Activated CD4-positive, alpha-beta T cell treated with anti-CD3 and anti-CD28 coated beads, Interleukin-2, Interleukin-4, amounts not matched to agents 100 ng/mL and 50 ng/mL, durations not matched to agents 16 hours and 8 hours (primary cell): Measurements from ENCODE around the gene KLK15.

ENCODE experiments used
- DNase-seq: peaks from one replicate; pipeline ENCODE4 v3.0.0-alpha.2; 2020; ENCODE audit warnings: low spot score

KLK15 gene

DNA sequence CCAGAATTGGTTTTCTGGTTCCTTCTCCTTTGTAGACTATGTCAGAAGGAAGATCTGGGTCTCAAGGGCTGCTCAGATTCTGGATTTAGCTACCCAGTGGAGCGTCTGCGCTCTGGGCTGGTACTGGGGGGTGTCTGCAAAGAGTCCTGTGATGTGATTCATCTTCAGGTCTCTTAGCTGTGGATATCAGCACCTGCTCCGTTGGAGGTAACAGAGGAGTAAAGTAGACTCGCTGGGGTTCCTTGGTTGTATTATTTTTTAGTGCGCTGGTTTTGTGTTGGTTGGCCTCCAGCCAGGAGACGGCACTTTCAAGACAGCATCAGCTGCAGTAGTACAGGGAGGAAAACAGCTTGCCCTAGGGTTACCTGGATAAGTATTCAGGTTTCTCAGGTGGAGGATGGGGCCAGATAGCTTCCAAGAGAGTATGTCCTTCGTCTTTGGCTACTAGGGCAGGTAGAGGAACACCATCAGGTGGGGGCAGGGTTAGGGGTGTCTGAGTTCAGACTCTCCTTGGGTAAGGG, 10.4 kb upstream of the KLK15 start:
- DNase-seq, result no peak

DNA sequence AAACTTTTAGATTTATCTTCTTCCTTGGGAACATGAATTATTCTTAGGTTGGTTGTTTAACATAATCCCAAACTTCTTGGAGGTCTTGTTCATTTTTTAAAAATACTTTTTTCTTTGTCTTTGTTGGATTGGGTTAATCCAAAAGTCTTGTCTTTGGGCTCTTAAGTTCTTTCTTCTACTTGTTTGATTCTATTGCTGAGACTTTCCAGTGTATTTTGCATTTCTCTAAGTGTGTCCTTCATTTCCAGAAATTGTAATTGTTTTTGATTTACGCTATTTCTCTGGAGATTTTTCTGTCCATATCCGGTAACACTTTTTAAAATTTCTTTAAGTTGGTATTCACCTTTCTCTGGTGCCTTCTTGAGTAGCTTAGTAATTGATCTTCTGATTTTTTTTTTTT, 9.8 kb upstream of the KLK15 start:
- DNase-seq, result no peak

- DNase-seq, result no peak
Observed at GRCh38 chr19:50842130-50842529, 8.8 kb upstream of the KLK15 start.

GRCh38 chr19:50839712-50840655, 6.6 kb upstream of the KLK15 start:
- no peak for DNase-seq

DNA sequence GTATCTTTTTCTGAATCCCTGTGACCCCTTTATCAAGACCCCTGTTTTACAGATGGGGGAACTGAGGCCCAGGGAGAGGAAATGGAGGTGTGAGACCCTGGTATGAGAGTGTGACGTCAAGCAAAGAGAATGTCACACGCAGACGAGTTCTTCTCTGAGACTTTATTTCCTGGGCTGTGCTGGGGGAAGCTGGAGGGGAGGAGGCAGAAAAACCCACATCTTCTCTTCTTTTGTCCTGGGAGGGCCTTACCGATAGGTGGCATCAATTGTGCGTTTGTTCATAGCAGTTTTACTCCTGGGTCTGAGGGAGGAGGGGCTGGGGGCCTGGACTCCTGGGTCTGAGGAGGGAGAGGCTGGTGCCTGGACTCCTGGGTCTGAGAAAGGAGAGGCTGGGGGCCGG, 4.9 kb upstream of the KLK15 start:
- no peak for DNase-seq

DNA sequence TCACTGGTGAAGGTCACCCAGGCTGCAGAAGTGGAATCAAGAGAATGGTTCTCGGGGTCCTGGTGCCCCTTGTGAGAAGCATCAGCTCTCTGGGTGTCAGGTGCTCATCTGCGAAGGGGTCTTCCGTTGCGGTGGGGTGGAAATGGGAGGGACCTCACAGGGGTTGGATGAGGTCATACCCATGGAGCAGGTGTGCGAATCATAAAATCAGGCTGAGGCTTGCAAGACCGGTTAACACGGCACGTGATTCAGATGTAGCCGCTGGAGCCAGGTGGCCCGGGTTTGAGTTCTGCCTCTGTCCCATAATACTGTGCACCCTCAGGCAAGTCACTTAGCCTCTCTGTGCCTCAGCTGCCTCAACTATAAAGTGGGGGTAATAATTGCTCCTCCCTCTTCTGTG, 3.9 kb upstream of the KLK15 start:
- DNase-seq, result no peak

DNA sequence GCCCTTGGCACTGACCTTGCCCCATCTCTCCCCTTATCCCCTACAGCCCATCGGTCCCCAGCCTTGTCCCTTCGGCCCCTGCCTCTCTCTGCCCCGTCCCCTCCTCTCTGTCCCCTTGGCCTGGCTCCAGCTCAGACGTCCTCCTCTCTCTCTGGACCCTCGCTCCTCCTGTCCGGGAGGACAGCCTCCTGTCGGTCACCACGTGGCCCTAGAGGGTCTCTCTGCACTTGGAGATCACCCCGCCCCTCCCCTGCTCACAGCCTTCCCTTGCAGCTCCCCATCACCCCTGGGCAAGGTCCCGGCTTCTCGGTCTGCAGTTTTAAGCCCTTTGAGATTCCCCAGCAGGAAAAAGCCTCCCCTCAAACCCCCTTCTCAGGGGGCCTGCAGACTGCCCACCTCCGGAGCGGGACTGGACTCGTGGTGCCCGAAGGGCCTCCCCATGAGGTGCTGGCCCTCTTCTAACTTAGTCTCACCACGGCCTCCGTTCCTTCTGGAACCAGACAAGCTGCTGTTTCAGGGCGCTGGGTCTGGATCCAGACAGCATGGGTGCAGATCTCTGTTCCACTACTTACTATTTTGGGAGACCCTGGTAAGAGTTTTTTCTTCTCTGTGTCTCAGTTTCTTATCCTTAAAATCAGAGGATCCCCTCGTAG, 3.3 kb upstream of the KLK15 start:
- no peak for DNase-seq

- DNase-seq, result peak; percentile 73
Observed at GRCh38 chr19:50835785-50836542, 2.6 kb upstream of the KLK15 start.

- DNase-seq, result no peak
Observed at GRCh38 chr19:50835103-50835784, 1.9 kb upstream of the KLK15 start.

- no peak for DNase-seq
Observed at GRCh38 chr19:50833802-50834167, 411 bp upstream of the KLK15 start.

- no peak for DNase-seq
Observed at GRCh38 chr19:50832666-50833065, 708 bp downstream of the KLK15 start.

GRCh38 chr19:50831026-50831396, 2.4 kb downstream of the KLK15 start:
- DNase-seq, result no peak

DNA sequence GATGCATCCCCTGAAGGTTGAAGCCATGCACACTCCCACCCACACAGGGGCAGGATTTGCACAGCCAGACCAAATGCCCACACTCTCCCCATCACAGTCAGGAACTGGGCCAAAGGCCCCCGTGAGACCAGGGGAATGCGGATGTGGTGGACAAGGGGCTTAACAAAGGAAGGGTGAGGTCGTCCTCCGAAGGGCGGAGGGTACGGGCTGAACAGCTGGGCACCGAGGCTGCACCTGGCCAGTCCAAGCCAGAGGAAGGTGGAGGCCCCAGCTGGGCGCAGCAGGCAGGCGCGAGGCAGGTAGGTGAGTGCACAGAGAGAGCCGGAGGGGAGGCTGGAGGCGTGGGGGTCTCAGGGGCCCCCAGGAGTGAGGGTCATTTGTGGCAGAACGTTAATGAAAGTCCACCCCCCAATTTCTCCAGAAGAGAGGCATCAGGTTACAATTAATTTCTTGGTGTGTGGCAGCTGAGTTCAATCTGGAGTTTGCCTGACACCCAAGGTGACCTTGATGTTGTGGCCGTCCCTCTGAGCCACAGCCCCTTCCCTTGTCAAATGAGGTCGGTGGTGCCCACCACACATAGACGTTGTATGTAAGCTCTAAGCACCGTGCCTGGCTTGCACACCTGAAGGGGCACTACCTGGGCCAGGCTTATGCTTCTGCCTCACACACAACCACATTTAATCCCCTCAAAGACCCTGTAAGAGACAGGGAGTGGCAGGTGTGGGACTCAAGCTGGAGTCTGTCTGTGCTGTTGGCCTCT, 2.9 kb downstream of the KLK15 start:
- DNase-seq, result no peak

DNA sequence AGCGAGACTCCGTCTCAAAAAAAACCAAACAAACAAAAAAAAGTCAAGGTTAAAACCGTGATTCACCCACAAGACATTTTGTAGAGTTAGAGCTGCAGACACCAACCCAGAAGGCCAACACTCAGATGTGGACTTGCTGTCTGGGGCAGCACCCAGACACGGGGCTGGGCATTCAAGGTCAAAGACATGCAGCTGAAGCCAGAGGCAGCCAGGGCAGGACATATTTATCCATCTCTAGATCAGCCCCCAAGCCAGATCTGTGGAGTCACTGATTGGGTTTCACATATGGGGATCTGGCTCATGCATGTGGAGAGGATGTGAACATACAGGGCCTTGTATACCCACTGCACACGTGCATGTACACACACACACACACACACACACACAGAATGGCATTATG, 3.6 kb downstream of the KLK15 start:
- DNase-seq, result no peak

DNA sequence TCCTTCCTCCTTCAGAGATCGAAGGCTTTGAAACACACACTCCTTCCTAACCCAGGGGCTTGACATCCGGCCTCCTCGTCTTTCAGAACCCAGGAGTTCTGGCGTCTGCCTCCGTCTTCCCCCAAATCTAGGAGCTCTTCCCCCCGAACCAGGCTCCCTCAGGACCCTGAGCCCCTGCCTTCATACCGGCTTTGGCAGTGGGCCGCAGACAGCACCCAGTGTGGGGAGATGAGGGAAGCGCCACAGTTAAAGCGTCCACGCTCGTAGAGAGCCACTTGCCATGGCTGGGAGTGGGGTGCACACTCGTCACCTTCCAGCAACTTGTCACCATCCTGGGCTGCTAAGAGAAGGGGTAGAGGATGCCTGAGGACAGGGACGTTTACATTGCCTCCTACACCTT, 5.9 kb downstream of the KLK15 start:
- DNase-seq, result no peak

GRCh38 chr19:50826492-50827240, 6.7 kb downstream of the KLK15 start:
- no peak for DNase-seq

GRCh38 chr19:50823389-50824042, 9.9 kb downstream of the KLK15 start, which contains the start of gene KLK1:
KLK1 (minus strand) TSS chr19:50823787; CDS start chr19:50823748, 39 bp downstream.
- no peak for DNase-seq

DNA sequence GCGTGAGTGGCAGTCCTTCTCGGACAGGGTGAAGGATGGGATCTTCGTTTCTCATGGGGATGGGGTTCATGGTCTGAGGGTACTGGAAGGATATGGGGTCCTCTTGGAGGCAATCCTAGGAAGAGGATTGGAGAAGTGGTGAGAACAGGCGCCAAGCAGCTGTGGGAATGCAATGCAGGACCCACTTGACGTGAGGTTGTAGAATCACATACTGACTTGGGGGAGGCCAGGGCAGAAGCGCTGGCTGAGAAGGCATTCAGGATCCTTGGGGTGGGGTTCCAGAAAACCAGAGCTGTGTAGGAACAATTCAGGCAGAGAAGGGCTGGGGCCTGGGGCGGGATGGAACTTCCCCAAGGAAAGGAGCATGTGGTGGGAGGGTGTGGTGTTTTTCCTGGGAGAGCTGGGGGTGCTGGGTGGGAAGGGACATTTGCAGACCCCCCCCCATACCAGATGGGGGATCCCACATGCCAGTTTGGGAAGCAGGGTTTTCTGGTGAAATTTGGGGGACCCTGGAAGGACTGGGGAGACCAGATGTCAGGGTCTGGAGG, 10.6 kb downstream of the KLK15 start:
- no peak for DNase-seq

- no peak for DNase-seq
Observed at GRCh38 chr19:50821622-50822021, 11.8 kb downstream of the KLK15 start.

GRCh38 chr19:50821248-50821612, 12.1 kb downstream of the KLK15 start:
- no peak for DNase-seq
